HEK293 (cell line): ENCODE data around the gene SCARB2.

Experiments
- CTCF ChIA-PET: fragments of 350-600 bp; formaldehyde crosslinking; extraction: SDS; loops from one replicate; lab custom pipeline; 2021; ENCODE audit warnings: antibody characterized with exemption; lab: Yijun Ruan, JAX
- POLR2A ChIA-PET: fragments of 300-600 bp; formaldehyde crosslinking; extraction: SDS; loops from one replicate; lab custom pipeline; 2020; ENCODE audit warnings: antibody characterized with exemption, inconsistent platforms; lab: Yijun Ruan, JAX
- H3K27ac ChIP-seq: fragments of 200-500 bp; sonication (Bioruptor generic); 2 replicates; pipeline ENCODE4 v1.5.1; 2014; ENCODE audit warnings: low read depth, low read length, control low read depth, inconsistent platforms; ENCODE audit errors: extremely low read depth
- H3K36me3 ChIP-seq, 2 experiments: fragments of 200-500 bp in 1 of 2; sonication (Bioruptor generic) in 1 of 2; 1 replicate in 1 of 2; 2 replicates in 1 of 2; pipeline ENCODE4 v1.5.1; 2014 to 2017; ENCODE audit warnings: inconsistent platforms in 2 of 2, low read length in 2 of 2; ENCODE audit not compliant: control insufficient read depth in 2 of 2, insufficient read depth in 1 of 2
- H3K4me1 ChIP-seq: fragments of 200-500 bp; sonication (Bioruptor generic); 2 replicates; pipeline ENCODE4 v1.5.1; 2014; ENCODE audit warnings: mild to moderate bottlenecking, low read length, inconsistent platforms; ENCODE audit not compliant: control insufficient read depth, insufficient read depth
- H3K4me3 ChIP-seq: 2 replicates; pipeline ENCODE4 v1.5.1; 2011; ENCODE audit warnings: low read depth, mild to moderate bottlenecking, control low read depth, low read length, moderate library complexity
- H3K9me3 ChIP-seq: fragments of 200-500 bp; sonication (Bioruptor generic); 2 replicates; pipeline ENCODE4 v1.5.1; 2014; ENCODE audit warnings: low read depth, low read length, inconsistent platforms; ENCODE audit not compliant: control insufficient read depth, insufficient read depth
- BCL11A ChIP-seq: fragments of 450-650 bp; formaldehyde crosslinking; IDR thresholded peaks from 2 replicates; pipeline ENCODE4 v1.5.1; 2016; ENCODE audit warnings: low read depth, missing biosample characterization, missing genetic modification characterization
- HOXA7 ChIP-seq: sonication (generic); formaldehyde crosslinking; IDR thresholded peaks from 2 replicates; pipeline ENCODE4 v1.8.1; 2022; ENCODE audit warnings: missing genetic modification reagents, borderline replicate concordance
- HOXD13 ChIP-seq: sonication (generic); formaldehyde crosslinking; IDR thresholded peaks from 2 replicates; pipeline ENCODE4 v1.8.0; 2022; ENCODE audit warnings: missing genetic modification reagents, borderline replicate concordance
- KLF7 ChIP-seq: fragments of 450-650 bp; formaldehyde crosslinking; IDR thresholded peaks from 2 replicates; pipeline ENCODE4 v1.5.1; 2016; ENCODE audit warnings: missing biosample characterization, missing genetic modification characterization, borderline replicate concordance
- MZF1 ChIP-seq: fragments of 450-650 bp; formaldehyde crosslinking; IDR thresholded peaks from 2 replicates; pipeline ENCODE4 v1.5.1; 2017; ENCODE audit warnings: missing biosample characterization, missing genetic modification characterization, borderline replicate concordance
- ZBTB1 ChIP-seq: fragments of 450-650 bp; formaldehyde crosslinking; IDR thresholded peaks from 2 replicates; pipeline ENCODE4 v1.5.1; 2016; ENCODE audit warnings: missing biosample characterization, missing genetic modification characterization
- ZBTB10 ChIP-seq: fragments of 450-650 bp; formaldehyde crosslinking; IDR thresholded peaks from 2 replicates; pipeline ENCODE4 v1.5.1; 2016; ENCODE audit warnings: missing biosample characterization, missing genetic modification characterization
- ZBTB8A ChIP-seq: fragments of 450-650 bp; formaldehyde crosslinking; IDR thresholded peaks from 2 replicates; pipeline ENCODE4 v1.5.1; 2016; ENCODE audit warnings: missing biosample characterization, missing genetic modification characterization
- ZNF133 ChIP-seq: fragments of 450-650 bp; formaldehyde crosslinking; IDR thresholded peaks from 2 replicates; pipeline ENCODE4 v1.5.1; 2016; ENCODE audit warnings: missing biosample characterization, missing genetic modification characterization
- ZNF311 ChIP-seq: fragments of 450-650 bp; formaldehyde crosslinking; IDR thresholded peaks from 2 replicates; pipeline ENCODE4 v1.5.1; 2017; ENCODE audit warnings: missing biosample characterization, missing genetic modification characterization, borderline replicate concordance
- ZNF324 ChIP-seq: fragments of 450-650 bp; formaldehyde crosslinking; IDR thresholded peaks from 2 replicates; pipeline ENCODE4 v1.5.1; 2016; ENCODE audit warnings: missing biosample characterization, missing genetic modification characterization
- ZNF366 ChIP-seq: fragments of 450-650 bp; formaldehyde crosslinking; conservative IDR thresholded peaks from 2 replicates; pipeline ENCODE4 v1.5.1; 2016; ENCODE audit warnings: missing biosample characterization, missing genetic modification characterization
- ZNF394 ChIP-seq: fragments of 450-650 bp; formaldehyde crosslinking; IDR thresholded peaks from 2 replicates; pipeline ENCODE4 v1.5.1; 2016; ENCODE audit warnings: missing biosample characterization, missing genetic modification characterization, mild to moderate bottlenecking, moderate library complexity, borderline replicate concordance
- ZNF433 ChIP-seq: fragments of 450-650 bp; formaldehyde crosslinking; IDR thresholded peaks from 2 replicates; pipeline ENCODE4 v1.5.1; 2016; ENCODE audit warnings: missing biosample characterization, missing genetic modification characterization, low read depth
- ZNF488 ChIP-seq: fragments of 450-650 bp; formaldehyde crosslinking; IDR thresholded peaks from 2 replicates; pipeline ENCODE4 v1.5.1; 2016; ENCODE audit warnings: missing biosample characterization, missing genetic modification characterization
- ZNF514 ChIP-seq: fragments of 450-650 bp; formaldehyde crosslinking; IDR thresholded peaks from 2 replicates; pipeline ENCODE4 v1.5.1; 2016; ENCODE audit warnings: missing biosample characterization, missing genetic modification characterization
- ZNF521 ChIP-seq: fragments of 450-650 bp; formaldehyde crosslinking; IDR thresholded peaks from 2 replicates; pipeline ENCODE4 v1.5.1; 2017; ENCODE audit warnings: missing biosample characterization, mild to moderate bottlenecking, missing genetic modification characterization
- ZNF529 ChIP-seq: fragments of 450-650 bp; formaldehyde crosslinking; IDR thresholded peaks from 2 replicates; pipeline ENCODE4 v1.5.1; 2017; ENCODE audit warnings: missing genetic modification characterization, missing biosample characterization; ENCODE audit not compliant: insufficient replicate concordance
- ZNF596 ChIP-seq: fragments of 450-650 bp; IDR thresholded peaks from 2 replicates; pipeline ENCODE4 v1.5.0; 2018; ENCODE audit warnings: missing biosample characterization, mild to moderate bottlenecking, missing genetic modification characterization, moderate library complexity
- ZNF626 ChIP-seq: fragments of 450-650 bp; sonication (Bioruptor Pico); formaldehyde crosslinking; IDR thresholded peaks from 2 replicates; pipeline ENCODE4 v1.5.1; 2018; ENCODE audit warnings: missing biosample characterization, missing genetic modification characterization, inconsistent platforms
- ZNF639 ChIP-seq: fragments of 450-650 bp; formaldehyde crosslinking; IDR thresholded peaks from 2 replicates; pipeline ENCODE4 v1.5.1; 2016; ENCODE audit warnings: missing biosample characterization, missing genetic modification characterization
- ZNF645 ChIP-seq: fragments of 450-650 bp; formaldehyde crosslinking; IDR thresholded peaks from 2 replicates; pipeline ENCODE4; 2016; ENCODE audit warnings: missing biosample characterization, missing genetic modification characterization
- ZNF660 ChIP-seq: fragments of 450-650 bp; IDR thresholded peaks from 2 replicates; pipeline ENCODE4 v1.5.1; 2018; ENCODE audit warnings: missing biosample characterization, mild to moderate bottlenecking, missing genetic modification characterization
- ZNF701 ChIP-seq: fragments of 450-650 bp; formaldehyde crosslinking; IDR thresholded peaks from 2 replicates; pipeline ENCODE4 v1.5.1; 2016; ENCODE audit warnings: missing biosample characterization, missing genetic modification characterization
- ZNF704 ChIP-seq: fragments of 450-650 bp; formaldehyde crosslinking; IDR thresholded peaks from 2 replicates; pipeline ENCODE4 v1.5.1; 2016; ENCODE audit warnings: missing biosample characterization, missing genetic modification characterization
- ZNF776 ChIP-seq: fragments of 450-650 bp; formaldehyde crosslinking; IDR thresholded peaks from 2 replicates; pipeline ENCODE4 v1.5.0; 2017; ENCODE audit warnings: missing biosample characterization, missing genetic modification characterization, borderline replicate concordance
- ZNF792 ChIP-seq: fragments of 450-650 bp; formaldehyde crosslinking; IDR thresholded peaks from 2 replicates; pipeline ENCODE4 v1.5.1; 2016; ENCODE audit warnings: missing biosample characterization, missing genetic modification characterization

Gene SCARB2

GRCh38 chr4:76233967-76234678, 20.5 kb upstream of the SCARB2 start:
- no peak overlapping the region for H3K4me3 ChIP-seq
- no peak overlapping the region for H3K27ac ChIP-seq
- POLR2A ChIA-PET: no interaction called here
- H3K36me3 ChIP-seq: no peaks in the 10 kb centered on the region
- no peak for TF ChIP-seq ZBTB8A (tag by site-specific recombination)
- TF ChIP-seq BCL11A: no peak
- no peak for TF ChIP-seq ZNF488 (tag by site-specific recombination)
- TF ChIP-seq MZF1 (tag by site-specific recombination): no peak
- no peak for TF ChIP-seq ZNF521 (tag by site-specific recombination)
- TF ChIP-seq ZNF704 (tag by site-specific recombination): no peak
- no peak for TF ChIP-seq ZBTB1 (tag by site-specific recombination)
- no peak for TF ChIP-seq ZNF394 (tag by site-specific recombination)
- no peak for TF ChIP-seq ZNF645
- no peak for TF ChIP-seq ZNF626
- TF ChIP-seq ZNF639 (tag by site-specific recombination): no peak
- no peak for TF ChIP-seq ZNF366 (tag by site-specific recombination)
- no peak for TF ChIP-seq ZNF792 (tag by site-specific recombination)
- no peak for TF ChIP-seq ZNF324
- TF ChIP-seq HOXA7 (CRISPR knock-in tag): no peak
- no peak for TF ChIP-seq ZNF514 (tag by site-specific recombination)
- TF ChIP-seq HOXD13 (CRISPR knock-in tag): no peak
- no peak for TF ChIP-seq ZNF596 (tag by site-specific recombination)
- H3K4me1 ChIP-seq: no peaks in the 10 kb centered on the region
- no peaks in the 10 kb centered on the region for H3K9me3 ChIP-seq
- CTCF ChIA-PET: interaction anchor here (0.6 kb wide), 1 partner anchor 534 kb away, joined by 3 read pairs; no protein-coding TSS in a partner anchor

- POLR2A ChIA-PET: no interaction called here
- H3K4me1 ChIP-seq: no peaks in the 10 kb centered on the region
- TF ChIP-seq ZNF660 (tag by site-specific recombination) (no peak), ZNF529 (tag by site-specific recombination) (no peak), ZBTB10 (tag by site-specific recombination) (no peak), ZNF701 (no peak), ZNF311 (tag by site-specific recombination) (no peak), ZNF133 (tag by site-specific recombination) (no peak), ZNF433 (tag by site-specific recombination) (no peak), KLF7 (no peak), ZNF776 (tag by site-specific recombination) (no peak)
These were observed 19.9 kb upstream of the SCARB2 start for GRCh38 chr4:76233529-76233928.

More at GRCh38 chr4:76233529-76233928, 19.9 kb upstream of the SCARB2 start:
- Histone ChIP-seq H3K9me3 (no peaks in the 10 kb centered on the region), H3K4me3 (no peak overlapping the region), H3K27ac (no peak overlapping the region), H3K36me3 (no peaks in the 10 kb centered on the region)
- CTCF ChIA-PET: no interaction called here
